Stimulated activated CD4-positive, alpha-beta T cell treated with anti-CD3 and anti-CD28 coated beads, TNF-alpha, amount 100 ng/mL, for 1 hour (primary cell): ENCODE data around the gene TPSB2.
"Not testable (repeated sequence)": the region's sequence is repeated elsewhere in the genome, so short reads cannot be mapped to it uniquely, and the experiment has no call there.

Experiments used
- DNase-seq, 3 donors: peaks; one replicate each; pipeline ENCODE4 v3.0.0-alpha.2; 2020; ENCODE audit warnings: low read depth in 3 of 3, low spot score in 1 of 3

TPSB2 gene

DNA sequence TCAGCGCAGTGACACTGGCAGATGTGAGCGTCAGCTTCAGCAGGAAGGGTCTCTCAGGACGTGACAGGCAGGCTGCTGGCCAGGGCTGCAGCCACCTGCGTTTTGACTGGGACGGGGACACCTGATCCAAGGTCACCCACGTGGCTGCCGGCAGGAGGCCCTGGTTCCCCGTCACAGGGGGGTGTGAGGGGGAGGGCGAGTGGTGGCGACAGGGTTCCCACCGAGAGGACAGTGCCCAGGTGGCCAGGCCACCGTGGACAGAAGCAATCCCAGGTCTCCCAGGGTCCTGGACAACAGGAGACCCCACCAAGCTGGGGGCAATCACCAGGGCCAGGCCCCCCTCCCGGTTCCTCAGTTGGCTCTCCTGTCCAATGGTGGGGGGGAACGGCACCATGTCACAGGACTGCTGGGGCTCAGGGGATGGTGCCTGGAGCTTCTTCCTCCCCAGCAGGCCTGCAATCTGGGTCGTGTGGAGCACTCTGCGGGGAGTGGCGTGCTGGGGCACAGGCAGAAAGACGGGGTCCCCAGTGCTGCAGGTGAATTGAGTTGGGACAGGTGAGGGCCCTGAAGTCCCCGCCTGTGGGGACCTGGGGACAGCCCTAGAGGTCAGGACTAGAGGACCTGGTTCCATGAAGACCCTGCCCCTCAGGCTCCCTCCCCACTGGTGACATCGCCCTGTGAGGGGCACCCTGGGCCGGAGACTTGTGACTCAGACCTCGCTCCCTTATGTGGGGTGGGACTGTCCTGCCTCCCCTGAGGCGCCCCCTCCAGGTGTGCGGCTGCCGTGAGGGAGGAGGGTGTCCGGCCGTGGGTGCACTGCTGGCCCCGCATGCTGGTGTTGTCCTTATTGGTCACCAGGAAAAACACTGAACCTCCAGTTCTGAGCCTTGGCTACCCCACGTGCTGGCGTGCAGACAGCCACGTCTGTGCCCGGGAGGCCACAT lies 14.2 kb upstream of the TPSB2 start:
- DNase-seq = not testable (repeated sequence)

DNA sequence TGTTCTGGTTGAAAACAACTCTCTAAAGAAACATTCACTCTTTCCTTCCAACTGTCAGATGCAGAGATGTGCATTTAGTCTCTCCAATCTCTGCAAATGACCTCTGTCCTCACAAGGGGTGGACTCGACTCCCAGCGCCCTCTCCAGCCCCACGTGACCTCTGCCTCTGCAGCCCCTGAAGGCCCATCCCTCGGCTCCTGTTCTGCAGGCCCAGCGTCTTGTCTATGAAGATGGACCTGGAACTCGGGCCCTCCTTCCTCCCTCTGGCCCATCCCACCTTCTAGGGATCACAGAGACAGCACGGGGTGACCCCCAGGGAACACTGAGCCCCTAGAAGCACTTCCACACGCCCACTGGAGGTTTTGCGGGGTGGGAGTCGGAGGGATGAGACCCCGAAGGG lies 13.4 kb upstream of the TPSB2 start:
- not testable (repeated sequence) for DNase-seq

DNA sequence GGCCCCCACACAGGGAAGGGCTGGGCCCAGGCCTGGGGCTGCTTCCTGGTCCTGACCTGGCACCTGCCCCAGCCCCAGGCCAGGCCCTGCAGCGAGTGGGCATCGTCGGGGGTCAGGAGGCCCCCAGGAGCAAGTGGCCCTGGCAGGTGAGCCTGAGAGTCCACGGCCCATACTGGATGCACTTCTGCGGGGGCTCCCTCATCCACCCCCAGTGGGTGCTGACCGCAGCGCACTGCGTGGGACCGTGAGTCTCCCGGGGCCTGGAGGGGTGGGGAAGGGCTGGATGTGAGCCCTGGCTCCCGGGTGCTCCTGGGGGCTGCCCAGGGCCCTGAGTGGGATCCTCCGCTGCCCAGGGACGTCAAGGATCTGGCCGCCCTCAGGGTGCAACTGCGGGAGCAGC lies 11.1 kb upstream of the TPSB2 start:
- DNase-seq = not testable (repeated sequence)

DNA sequence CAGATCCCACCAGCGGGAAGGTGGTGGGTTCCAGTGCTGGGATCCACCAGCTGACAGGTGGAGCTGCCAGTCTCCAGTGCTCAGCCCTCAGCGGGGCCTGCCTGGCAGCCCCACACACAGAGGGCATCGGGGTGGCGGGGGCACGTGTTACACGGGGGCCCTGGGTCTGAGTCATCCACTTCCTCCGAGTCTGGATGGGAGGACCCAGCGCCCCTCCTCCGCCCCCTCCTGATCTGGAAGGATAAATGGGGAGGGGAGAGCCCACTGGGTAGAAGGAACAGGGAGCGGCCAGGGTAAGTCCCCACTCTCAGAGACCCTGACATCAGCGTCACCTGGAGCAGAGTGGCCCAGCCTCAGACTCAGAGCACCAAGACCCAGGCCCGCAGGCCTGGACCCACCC lies 10.5 kb upstream of the TPSB2 start, which contains the start of gene TPSAB1:
Gene TPSAB1 (plus strand): TSS at position 270 of the 400 bp plus-strand sequence. CDS start 234 bp downstream, outside the sequence.
- not testable (repeated sequence) for DNase-seq

DNA sequence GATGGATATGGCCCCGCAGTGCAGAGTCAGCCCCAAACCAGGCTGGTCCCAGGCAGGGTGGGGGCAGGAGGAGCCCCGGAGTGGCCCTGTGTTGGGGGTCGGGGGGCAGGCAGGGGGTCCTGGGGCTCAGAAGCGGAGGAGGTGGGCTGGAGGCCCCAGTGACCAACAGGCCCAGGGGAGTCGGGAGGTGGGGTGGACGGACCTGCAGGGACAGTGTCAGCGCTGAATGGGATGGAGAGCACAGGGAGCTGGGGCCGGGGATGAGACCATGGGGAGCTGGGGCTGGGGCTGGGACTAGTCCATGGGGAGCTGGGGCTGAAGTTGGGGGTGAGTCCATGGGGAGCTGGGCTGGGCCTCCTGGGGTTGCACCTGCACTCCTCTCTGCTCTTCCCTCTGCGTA lies 9.6 kb upstream of the TPSB2 start:
- DNase-seq = not testable (repeated sequence)

DNA sequence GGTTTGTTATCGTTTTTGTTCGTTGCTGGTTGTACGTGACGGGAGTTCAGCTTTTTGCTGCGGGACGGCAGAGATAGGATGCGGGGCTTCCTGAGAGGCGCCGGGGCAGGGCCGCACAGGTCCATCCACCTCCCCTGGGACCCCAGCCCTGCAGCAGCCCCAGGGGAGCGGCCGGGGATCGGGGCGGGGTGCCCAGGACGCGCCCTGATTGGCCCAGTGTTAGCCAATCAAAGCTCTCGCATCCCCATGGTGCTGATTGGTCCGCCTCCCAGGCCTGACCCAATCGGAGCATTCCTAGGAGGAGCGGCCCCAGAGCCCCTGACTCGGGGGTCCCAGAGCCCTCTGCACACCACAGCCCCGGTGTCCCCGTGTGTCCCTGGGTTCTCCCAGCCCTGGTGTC lies 8.9 kb upstream of the TPSB2 start:
- DNase-seq = not testable (repeated sequence)

DNA sequence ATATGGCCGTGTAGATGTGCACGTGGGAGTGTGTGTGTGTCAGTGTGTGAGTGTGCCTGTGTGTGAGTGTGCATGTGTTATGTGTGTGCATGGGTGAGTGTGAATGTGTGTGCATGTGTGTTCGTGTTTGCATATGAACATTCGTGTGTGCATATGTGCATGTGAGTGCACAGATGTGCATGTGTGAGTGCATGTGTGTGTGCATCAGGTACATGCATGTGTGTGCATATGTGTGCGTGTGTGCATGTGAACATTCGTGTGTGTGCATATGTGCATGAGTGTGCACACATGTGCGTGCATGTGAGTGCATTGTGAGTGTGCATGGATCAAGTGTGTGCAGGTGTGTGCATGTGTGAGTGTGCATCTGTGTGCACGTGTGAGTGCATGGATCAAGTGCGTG lies 8.0 kb upstream of the TPSB2 start:
- no peak for DNase-seq

DNA sequence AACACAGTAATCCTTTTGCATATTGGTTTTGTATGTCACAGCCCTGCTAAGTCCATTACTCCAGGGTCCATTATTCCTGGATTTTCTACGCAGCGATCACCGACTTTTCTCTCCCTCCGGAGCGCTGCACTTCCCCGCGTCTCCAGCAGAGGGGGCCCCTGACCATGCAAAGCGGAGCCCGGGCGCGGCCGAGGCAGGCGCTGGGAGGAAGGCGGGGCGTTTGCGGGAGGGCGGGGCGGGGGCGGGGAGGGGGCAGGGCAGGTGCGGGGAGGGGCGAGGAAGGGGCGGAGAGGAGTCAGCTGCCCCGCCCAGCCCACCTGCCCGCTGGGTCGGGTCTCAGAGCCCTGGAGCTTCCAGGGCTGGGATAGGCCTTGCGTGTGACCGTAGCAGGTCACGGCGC lies 6.7 kb upstream of the TPSB2 start:
- DNase-seq = not testable (repeated sequence)

DNA sequence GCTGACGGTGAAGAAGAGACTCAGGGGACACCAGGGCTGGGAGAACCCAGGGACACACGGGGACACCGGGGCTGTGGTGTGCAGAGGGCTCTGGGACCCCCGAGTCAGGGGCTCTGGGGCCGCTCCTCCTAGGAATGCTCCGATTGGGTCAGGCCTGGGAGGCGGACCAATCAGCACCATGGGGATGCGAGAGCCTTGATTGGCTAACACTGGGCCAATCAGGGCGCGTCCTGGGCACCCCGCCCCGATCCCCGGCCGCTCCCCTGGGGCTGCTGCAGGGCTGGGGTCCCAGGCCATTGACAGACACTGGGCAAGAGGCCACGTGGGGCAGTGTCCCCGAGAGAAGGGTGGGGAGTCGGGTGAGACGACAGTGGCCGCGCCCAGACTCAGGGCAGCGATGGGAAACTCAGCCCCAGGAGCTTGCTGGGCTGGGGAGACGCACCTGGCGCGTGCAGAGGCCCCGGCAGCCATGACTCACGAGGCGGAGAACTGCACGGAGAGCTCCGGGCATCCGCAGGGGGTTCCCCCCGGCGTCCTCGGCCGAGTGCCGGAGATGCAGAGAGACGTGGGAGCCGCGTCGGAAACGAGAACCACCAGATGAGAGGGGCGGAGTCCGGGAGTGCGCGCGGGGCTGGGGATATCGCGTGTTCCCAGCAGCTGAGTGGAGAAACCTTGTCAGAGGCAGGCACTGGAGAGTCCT lies 2.2 kb upstream of the TPSB2 start:
- DNase-seq = not testable (repeated sequence)

DNA sequence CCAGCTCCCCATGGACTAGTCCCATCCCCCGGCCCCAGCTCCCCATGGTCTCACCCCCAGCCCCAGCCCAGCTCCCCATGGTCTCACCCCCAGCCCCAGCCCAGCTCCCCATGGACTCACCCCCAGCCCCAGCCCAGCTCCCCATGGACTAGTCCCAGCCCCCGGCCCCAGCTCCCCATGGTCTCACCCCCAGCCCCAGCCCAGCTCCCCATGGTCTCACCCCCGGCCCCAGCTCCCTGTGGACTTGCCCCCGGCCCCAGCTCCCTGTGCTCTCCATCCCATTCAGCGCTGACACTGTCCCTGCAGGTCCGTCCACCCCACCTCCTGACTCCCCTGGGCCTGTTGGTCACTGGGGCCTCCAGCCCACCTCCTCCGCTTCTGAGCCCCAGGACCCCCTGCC lies 1.3 kb upstream of the TPSB2 start:
- DNase-seq = not testable (repeated sequence)

DNA sequence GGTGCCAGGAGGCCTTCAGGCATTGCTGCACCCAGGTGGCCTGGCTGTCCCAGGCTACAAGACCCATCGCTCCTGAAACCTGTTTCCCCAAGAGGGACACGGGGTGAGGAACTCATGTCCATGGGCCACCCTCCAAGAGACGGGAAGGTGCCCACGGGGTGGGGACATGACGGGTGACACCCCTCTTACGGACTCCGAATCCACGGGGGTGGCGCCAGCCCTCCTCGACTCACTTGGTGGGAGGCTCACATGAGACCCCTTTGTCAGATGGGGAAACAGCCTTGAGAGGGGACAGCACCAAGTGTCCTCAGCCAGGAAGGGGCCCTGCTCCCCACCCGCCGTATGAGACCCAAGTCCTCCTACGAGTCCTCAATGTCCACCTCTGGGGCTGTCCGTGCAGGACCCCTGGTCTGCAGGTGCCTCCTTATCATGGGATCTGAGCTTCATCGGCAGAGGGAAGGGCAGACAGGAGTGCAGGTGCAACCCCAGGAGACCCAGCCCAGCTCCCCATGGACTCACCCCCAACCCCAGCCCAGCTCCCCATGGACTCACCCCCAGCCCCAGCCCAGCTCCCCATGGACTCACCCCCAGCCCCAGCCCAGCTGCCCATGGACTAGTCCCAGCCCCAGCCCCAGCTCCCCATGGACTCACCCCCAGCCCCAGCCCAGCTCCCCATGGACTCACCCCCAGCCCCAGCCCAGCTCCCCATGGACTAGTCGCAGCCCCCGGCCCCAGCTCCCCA lies 658 bp upstream of the TPSB2 start:
- not testable (repeated sequence) for DNase-seq

DNA sequence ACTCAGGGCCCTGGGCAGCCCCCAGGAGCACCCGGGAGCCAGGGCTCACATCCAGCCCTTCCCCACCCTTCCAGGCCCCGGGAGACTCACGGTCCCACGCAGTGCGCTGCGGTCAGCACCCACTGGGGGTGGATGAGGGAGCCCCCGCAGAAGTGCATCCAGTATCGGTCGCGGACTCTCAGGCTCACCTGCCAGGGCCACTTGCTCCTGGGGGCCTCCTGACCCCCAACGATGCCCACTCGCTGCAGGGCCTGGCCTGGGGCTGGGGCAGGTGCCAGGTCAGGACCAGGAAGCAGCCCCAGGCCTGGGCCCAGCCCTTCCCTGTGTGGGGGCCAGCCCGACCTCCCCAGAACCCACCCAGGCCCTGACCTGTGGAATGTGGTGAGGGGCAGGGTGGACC lies 508 bp downstream of the TPSB2 start:
- DNase-seq = not testable (repeated sequence)

DNA sequence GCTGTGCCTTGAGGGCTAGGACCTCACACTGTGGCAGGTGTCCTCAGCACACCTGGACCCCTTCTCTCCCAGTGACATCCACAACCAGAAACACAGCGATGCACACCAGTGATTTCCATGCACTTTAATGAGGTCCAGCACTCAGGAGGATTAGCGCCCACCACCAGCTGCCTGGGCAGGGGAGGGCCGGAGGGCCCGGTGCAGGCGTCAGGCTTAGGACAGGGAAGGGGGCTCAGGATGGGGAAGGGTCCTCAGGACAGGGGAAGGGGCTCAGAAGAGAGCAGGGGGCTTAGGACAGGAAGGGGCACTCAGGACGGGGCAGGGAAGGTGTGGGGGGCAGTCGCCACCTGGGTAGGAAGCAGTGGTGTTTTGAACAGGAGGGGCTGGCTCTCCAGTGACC lies 1.8 kb downstream of the TPSB2 start:
- DNase-seq = not testable (repeated sequence)

DNA sequence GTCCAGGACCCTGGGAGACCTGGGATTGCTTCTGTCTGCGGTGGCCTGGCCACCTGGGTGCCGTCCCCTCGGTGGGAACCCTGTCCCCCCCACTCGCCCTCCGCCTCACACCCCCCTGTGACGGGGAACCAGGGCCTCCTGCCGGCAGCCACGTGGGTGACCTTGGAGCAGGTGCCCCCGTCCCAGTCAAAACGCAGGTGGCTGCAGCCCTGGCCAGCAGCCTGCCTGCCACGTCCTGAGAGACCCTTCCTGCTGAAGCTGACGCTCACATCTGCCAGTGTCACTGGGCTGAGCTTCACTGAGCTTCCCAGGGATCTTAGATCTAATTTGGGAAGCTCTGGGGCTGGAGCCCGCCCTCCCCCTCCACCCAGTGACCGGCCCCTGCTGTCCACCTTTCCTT lies 3.3 kb downstream of the TPSB2 start:
- not testable (repeated sequence) for DNase-seq

DNA sequence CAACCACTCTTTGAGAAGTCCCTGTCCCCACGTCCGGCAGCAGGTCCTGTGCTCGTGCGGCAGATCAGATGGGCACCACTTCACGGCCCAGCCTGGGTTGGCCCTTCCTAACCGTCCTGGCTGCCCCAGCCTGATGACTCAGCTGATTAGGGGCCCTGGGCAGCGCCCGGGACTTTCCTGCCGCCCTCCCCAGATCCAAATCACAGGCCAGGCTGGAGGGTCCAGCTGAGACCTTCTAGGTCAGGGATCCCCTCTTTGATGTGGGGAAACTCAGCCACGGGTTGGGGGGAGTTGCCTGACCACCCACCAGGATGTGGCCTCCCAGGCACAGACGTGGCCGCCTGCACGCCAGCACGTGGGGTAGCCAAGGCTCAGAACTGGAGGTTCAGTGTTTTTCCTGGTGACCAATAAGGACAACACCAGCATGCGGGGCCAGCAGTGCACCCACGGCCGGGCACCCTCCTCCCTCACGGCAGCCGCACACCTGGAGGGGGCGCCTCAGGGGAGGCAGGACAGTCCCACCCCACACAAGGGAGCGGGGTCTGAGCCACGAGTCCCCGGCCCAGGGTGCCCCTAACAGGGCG lies 4.2 kb downstream of the TPSB2 start:
- not testable (repeated sequence) for DNase-seq

DNA sequence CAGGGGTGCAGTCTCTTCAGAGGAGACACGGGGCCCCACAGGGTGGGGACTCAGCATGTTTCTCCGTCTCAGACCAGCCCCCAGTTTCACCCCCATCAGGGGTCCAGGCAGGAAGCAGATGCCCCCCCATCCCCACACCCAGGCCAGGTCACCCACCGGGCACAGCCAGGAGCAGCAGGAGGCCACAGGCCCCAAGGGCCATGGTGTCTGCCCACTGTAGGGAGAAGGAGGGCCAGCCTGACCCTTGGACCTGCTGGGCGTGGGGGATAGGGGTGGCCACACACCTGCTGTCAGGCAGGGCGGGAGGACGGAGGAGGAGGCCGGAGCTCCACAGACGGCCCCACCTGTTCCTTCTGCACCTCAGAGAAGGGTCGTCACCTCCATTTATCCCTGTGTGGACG lies 4.9 kb downstream of the TPSB2 start, which contains the start of gene TPSG1:
Gene TPSG1 (minus strand): TSS at position 218 of the 401 bp plus-strand sequence. CDS start 16 bp downstream, at position 202.
- no peak for DNase-seq

DNA sequence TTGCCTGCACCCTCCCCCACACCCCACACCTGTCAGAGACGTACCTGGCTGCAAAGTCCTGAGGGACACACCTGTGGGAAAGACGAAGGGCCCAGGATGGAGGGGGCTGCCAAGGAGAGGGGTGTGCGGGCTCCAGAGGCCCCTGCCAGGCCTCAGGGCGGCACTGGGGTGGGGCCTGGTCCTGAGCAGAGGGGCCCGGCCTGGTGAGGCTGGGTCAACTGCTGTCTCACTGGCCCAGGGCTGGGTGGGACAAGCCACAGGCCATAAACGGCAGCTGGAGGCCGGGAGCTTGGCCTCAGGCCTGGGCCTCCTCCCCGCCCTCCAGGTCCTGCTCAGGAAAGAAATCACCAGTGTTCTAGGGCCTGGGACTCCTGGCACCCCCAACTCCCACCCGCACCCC lies 5.4 kb downstream of the TPSB2 start:
- DNase-seq = no peak

DNA sequence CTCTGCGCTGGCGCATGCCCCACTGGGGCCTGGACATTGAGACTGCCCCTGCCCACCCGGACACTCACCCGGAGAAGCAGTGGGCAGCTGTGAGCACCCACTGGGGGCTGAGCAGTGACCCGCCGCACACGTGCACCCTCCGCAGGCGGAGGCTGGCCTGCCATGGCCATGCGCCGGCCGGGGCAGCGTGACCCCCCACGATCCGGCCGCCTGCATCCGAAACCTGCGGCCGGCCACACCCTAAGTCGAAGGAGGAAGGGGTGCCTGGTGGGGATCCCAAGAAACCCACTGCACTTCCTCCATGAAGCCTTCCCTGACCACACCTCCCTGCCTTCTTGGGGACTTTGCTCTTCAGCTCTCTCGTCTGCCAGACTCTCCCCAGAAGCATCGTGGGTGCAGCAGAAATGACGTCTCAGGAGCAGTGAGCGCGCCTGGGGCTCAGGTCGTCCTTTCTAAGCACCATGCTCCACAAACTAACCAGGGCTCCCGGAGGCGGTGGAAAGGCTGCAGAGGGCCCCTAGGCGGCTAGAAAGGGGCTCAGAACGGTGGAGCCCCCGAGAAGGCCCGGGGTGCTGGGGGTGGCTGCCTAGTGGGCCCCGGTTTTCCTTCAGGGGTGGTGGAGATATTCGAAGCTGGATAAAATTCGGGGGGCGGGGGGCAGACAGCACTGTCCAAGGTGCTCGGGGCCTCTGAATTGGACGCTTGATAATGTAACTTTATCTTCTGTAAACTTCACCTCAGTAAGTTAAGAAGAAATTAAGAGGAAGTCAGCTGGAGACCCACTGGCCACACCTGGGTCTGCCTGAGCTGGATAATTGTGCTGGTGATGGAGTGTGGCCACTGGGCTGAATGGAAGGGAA lies 6.4 kb downstream of the TPSB2 start:
- no peak for DNase-seq

DNA sequence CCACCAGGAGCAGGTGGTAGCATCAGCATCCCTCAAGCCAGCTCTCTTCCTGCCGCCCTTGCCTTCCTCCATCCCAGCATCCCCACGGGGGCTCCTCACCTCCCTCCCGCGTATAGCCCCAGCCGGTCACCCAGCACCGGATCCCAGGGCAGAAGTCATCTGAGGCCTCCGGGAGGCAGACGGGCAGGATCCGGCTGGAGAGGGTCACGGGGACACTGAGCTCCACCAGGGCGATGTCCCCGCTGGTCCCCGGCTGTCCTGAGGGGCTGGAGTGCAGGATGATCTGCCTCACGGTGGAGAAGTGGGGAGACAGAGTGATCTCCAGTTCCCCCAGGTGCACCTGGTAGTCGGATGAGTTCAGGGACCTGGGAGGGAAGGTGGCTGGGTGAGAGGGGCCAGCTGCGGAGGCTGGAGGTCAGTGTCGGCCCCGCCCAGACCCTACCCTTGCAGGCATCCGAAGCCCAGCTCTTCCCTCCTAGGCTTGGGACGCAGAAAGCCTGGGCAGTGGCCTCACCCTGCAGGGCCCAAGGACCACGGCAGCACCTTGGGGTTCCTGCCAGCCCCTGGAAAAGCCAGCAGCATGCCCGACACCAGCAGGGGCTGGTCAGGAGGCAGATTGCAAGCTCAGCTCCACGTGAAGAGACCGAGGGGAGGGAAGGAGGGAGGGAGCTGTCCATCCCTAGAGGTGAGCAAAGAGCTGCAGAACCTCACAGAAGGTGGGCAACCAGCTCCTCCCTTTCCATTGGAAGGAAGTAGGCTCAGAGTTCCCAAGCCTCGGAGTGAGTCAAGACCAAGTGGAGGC lies 7.2 kb downstream of the TPSB2 start:
- no peak for DNase-seq
